K562 (cell line): ENCODE results near the gene TRNAU1AP. TPM values are rescaled to one million over a fixed set of nuclear protein-coding genes. Genes with fewer than 3 reads are reported as not detected.
A peak's percentile ranks its signal among the peaks of the same experiment; 100 is the strongest.

ENCODE experiments used
- CBX5 ChIP-seq: IDR thresholded peaks from 2 replicates; pipeline ENCODE4 v1.6.1; 2014; ENCODE audit warnings: low read depth, borderline replicate concordance
- ETV5 ChIP-seq: sonication (generic); formaldehyde crosslinking; IDR thresholded peaks from 2 replicates; pipeline ENCODE4 v1.4.0; 2020; ENCODE audit warnings: low read depth, mild to moderate bottlenecking, missing genetic modification reagents
- FIP1L1 ChIP-seq: fragments of 200-400 bp; formaldehyde crosslinking; IDR thresholded peaks from 2 replicates; pipeline ENCODE4 v1.6.1; 2018; ENCODE audit warnings: mild to moderate bottlenecking, low read depth, low read length; ENCODE audit not compliant: poor library complexity, severe bottlenecking
- KLF10 ChIP-seq: fragments of 250-450 bp; sonication (Bioruptor Pico); IDR thresholded peaks from 2 replicates; pipeline ENCODE4 v1.6.1; 2021; ENCODE audit warnings: matching md5 sums
- NR2F6 ChIP-seq: fragments of 450-650 bp; formaldehyde crosslinking; IDR thresholded peaks from 2 replicates; pipeline ENCODE4 v1.4.0; 2020; ENCODE audit warnings: mild to moderate bottlenecking
- PHB2 ChIP-seq: fragments of 450-650 bp; IDR thresholded peaks from 2 replicates; pipeline ENCODE4 v1.6.1; 2017; ENCODE audit warnings: low read depth
- RFX1 ChIP-seq: fragments of 450-650 bp; IDR thresholded peaks from 2 replicates; pipeline ENCODE4 v1.6.1; 2016; ENCODE audit warnings: mild to moderate bottlenecking, moderate library complexity
- SIN3B ChIP-seq: fragments of 450-650 bp; IDR thresholded peaks from 2 replicates; pipeline ENCODE4 v1.6.1; 2017; ENCODE audit warnings: low read depth, mild to moderate bottlenecking, moderate library complexity
- SMARCA4 ChIP-seq: fragments of 450-650 bp; IDR thresholded peaks from 2 replicates; pipeline ENCODE4 v1.6.1; 2016
- TAL1 ChIP-seq: fragments of 450-650 bp; IDR thresholded peaks from 2 replicates; pipeline ENCODE4 v1.6.1; 2016; ENCODE audit warnings: mild to moderate bottlenecking
- TCFL5 ChIP-seq: fragments of 250-450 bp; sonication (Bioruptor Pico); conservative IDR thresholded peaks from 2 replicates; pipeline ENCODE4 v1.6.1; 2021; ENCODE audit warnings: mild to moderate bottlenecking, moderate library complexity, matching md5 sums
- XRCC5 ChIP-seq: fragments of 200-400 bp; formaldehyde crosslinking; IDR thresholded peaks from 2 replicates; pipeline ENCODE4 v1.6.1; 2017; ENCODE audit warnings: low read depth, mild to moderate bottlenecking, low read length
- ZBTB1 ChIP-seq: sonication (generic); formaldehyde crosslinking; IDR thresholded peaks from 2 replicates; pipeline ENCODE4 v1.8.1; 2023; ENCODE audit warnings: missing genetic modification reagents, low read depth, mild to moderate bottlenecking, borderline replicate concordance
- ZKSCAN3 ChIP-seq: fragments of 250-450 bp; sonication (Bioruptor Pico); IDR thresholded peaks from 2 replicates; pipeline ENCODE4 v1.4.0; 2020
- ZNF143 ChIP-seq: sonication (generic); formaldehyde crosslinking; IDR thresholded peaks from 2 replicates; pipeline ENCODE4 v1.9.0; 2022; ENCODE audit warnings: mild to moderate bottlenecking, missing genetic modification reagents
- ZNF583 ChIP-seq: fragments of 250-450 bp; sonication (Bioruptor Pico); IDR thresholded peaks from 2 replicates; pipeline ENCODE4 v1.4.0; 2020
- ZNF696 ChIP-seq: fragments of 250-450 bp; sonication (Bioruptor Pico); conservative IDR thresholded peaks from 2 replicates; pipeline ENCODE4 v1.4.0; 2020; ENCODE audit warnings: mild to moderate bottlenecking, moderate library complexity
- ZSCAN29 ChIP-seq: fragments of 450-650 bp; IDR thresholded peaks from 2 replicates; pipeline ENCODE4 v1.6.1; 2017
- polyA plus RNA-seq, 8 experiments: library from polyadenylated mRNA; depleted of rRNA in 4 of 8; stranded (reverse) in 5 of 8; unstranded in 3 of 8; fragments of >200 nt; fragmentation: Nextera tagmentation in 2 of 8; fragmentation: Illumina TruSeq in 1 of 8; extraction: Ambion mirVana in 2 of 8; extraction: Trizol in 1 of 8; gene quantifications; 2 replicates each; pipeline versions ENCODE4 v1.2.1 to v1.2.3, GENCODE V29; 2011 to 2014; ENCODE audit warnings: inconsistent platforms in 1 of 8, missing spikeins in 1 of 8
- total RNA-seq, 7 experiments: library from RNA; depleted of rRNA in 6 of 7; stranded (reverse); fragments of >200 nt in 6 of 7; fragmentation: Illumina TruSeq in 2 of 7; extraction: Trizol in 2 of 7; gene quantifications; 2 replicates each; pipeline versions ENCODE4 v1.2.1 to v1.2.3, GENCODE V29; 2011 to 2021; ENCODE audit warnings: low replicate concordance in 1 of 7
- TF ChIP-seq, protein P1 (sequence below): fragments of 250-450 bp; sonication (Bioruptor Pico); IDR thresholded peaks from 2 replicates; pipeline ENCODE4 v1.5.0; 2021
- TF ChIP-seq, protein P2 (sequence below): fragments of 250-450 bp; sonication (Bioruptor Pico); IDR thresholded peaks from 2 replicates; pipeline ENCODE4 v1.5.0; 2021; ENCODE audit warnings: mild to moderate bottlenecking, borderline replicate concordance
- TF ChIP-seq, protein P3 (sequence below): fragments of 450-650 bp; formaldehyde crosslinking; IDR thresholded peaks from 2 replicates; pipeline ENCODE4 v1.4.0; 2020; ENCODE audit warnings: mild to moderate bottlenecking, moderate library complexity
- TF ChIP-seq, protein P4 (sequence below): sonication (generic); formaldehyde crosslinking; IDR thresholded peaks from 2 replicates; pipeline ENCODE4 v1.8.0; 2022; ENCODE audit warnings: missing genetic modification reagents, mild to moderate bottlenecking, borderline replicate concordance

TRNAU1AP gene
- total and polyA plus RNA-seq, 9 of the 15 experiments (the other 6 are each of a cell fraction or from before 2014, with no cell fraction given): 34.9 to 110 (median 46.3) TPM

DNA sequence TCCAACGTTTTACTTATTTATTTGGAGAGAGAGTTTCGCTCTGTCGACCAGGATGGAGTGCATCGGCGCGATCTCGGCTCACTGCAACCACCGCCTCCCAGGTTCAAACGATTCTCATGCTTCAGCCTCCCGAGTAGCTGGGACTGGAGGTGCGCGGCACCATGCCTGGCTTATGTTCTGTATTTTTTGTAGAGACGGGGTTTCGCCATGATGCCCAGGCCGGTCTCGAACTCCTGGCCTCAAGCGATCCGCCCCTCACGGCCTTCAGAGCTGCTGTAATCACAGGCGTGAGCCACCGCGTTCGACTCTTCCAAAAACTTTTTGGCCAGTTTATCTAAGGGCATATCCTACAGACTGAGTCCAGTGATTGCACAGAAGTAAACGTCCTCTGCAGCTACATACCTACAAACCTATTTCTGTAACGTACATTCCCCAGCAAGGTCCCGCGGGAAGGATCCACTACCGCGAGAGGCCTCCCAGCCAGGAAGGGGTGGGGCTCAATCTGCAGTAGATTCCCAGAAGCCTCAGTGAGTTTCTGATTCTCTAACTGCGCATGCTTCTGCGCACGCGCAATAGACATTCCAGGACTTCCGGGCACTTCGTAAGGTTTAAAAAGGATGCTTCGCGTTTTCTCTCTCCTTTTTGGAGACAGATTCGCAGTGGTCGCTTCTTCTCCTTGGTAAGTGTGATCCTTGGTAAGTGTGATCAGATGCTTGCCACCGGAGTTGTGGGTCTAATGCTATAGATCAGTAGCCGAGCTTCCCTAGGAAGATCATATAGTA is 47.3 kb upstream of the TRNAU1AP start, which contains the start of gene RCC1 (continued):
- TF ChIP-seq, protein P1, sequence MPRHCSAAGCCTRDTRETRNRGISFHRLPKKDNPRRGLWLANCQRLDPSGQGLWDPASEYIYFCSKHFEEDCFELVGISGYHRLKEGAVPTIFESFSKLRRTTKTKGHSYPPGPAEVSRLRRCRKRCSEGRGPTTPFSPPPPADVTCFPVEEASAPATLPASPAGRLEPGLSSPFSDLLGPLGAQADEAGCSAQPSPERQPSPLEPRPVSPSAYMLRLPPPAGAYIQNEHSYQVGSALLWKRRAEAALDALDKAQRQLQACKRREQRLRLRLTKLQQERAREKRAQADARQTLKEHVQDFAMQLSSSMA: no peak
- no peak; the same call in 1 of the 2 replicates for TF ChIP-seq ZBTB1 (CRISPR knock-in tag)
- TF ChIP-seq, protein P2, sequence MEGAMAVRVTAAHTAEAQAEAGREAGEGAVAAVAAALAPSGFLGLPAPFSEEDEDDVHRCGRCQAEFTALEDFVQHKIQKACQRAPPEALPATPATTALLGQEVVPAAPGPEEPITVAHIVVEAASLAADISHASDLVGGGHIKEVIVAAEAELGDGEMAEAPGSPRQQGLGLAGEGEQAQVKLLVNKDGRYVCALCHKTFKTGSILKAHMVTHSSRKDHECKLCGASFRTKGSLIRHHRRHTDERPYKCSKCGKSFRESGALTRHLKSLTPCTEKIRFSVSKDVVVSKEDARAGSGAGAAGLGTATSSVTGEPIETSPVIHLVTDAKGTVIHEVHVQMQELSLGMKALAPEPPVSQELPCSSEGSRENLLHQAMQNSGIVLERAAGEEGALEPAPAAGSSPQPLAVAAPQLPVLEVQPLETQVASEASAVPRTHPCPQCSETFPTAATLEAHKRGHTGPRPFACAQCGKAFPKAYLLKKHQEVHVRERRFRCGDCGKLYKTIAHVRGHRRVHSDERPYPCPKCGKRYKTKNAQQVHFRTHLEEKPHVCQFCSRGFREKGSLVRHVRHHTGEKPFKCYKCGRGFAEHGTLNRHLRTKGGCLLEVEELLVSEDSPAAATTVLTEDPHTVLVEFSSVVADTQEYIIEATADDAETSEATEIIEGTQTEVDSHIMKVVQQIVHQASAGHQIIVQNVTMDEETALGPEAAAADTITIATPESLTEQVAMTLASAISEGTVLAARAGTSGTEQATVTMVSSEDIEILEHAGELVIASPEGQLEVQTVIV (CRISPR knock-in tag): no peak
- TF ChIP-seq ZNF696 (CRISPR knock-in tag): no peak
- TF ChIP-seq KLF10: no peak
- TF ChIP-seq CBX5: no peak
- 0 out of 2 replicates have a peak, but pooled peaks have one; percentile 68 for TF ChIP-seq XRCC5
- no peak for TF ChIP-seq TCFL5 (CRISPR knock-in tag)
- peak; percentile 16; the same call in 1 of the 2 replicates for TF ChIP-seq TAL1
- TF ChIP-seq ZKSCAN3 (CRISPR knock-in tag): no peak
- TF ChIP-seq ZNF143: peak; percentile 70
- TF ChIP-seq FIP1L1: no peak
- TF ChIP-seq SIN3B: peak; percentile 55; the same call in 1 of the 2 replicates
- no peak for TF ChIP-seq RFX1
- TF ChIP-seq, protein P3, sequence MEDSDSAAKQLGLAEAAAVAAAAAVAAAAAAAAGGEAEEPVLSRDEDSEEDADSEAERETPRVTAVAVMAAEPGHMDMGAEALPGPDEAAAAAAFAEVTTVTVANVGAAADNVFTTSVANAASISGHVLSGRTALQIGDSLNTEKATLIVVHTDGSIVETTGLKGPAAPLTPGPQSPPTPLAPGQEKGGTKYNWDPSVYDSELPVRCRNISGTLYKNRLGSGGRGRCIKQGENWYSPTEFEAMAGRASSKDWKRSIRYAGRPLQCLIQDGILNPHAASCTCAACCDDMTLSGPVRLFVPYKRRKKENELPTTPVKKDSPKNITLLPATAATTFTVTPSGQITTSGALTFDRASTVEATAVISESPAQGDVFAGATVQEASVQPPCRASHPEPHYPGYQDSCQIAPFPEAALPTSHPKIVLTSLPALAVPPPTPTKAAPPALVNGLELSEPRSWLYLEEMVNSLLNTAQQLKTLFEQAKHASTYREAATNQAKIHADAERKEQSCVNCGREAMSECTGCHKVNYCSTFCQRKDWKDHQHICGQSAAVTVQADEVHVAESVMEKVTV: no peak
- TF ChIP-seq PHB2: no peak; the same call in 1 of the 2 replicates
- peak; percentile 54 for TF ChIP-seq ETV5 (CRISPR knock-in tag)
- peak; percentile 51; the same call in 1 of the 2 replicates for TF ChIP-seq ZSCAN29
- TF ChIP-seq, protein P4, sequence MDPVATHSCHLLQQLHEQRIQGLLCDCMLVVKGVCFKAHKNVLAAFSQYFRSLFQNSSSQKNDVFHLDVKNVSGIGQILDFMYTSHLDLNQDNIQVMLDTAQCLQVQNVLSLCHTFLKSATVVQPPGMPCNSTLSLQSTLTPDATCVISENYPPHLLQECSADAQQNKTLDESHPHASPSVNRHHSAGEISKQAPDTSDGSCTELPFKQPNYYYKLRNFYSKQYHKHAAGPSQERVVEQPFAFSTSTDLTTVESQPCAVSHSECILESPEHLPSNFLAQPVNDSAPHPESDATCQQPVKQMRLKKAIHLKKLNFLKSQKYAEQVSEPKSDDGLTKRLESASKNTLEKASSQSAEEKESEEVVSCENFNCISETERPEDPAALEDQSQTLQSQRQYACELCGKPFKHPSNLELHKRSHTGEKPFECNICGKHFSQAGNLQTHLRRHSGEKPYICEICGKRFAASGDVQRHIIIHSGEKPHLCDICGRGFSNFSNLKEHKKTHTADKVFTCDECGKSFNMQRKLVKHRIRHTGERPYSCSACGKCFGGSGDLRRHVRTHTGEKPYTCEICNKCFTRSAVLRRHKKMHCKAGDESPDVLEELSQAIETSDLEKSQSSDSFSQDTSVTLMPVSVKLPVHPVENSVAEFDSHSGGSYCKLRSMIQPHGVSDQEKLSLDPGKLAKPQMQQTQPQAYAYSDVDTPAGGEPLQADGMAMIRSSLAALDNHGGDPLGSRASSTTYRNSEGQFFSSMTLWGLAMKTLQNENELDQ: no peak
- 0 out of 2 replicates have a peak, but pooled peaks have one; percentile 25 for TF ChIP-seq ZNF583 (CRISPR knock-in tag)
- 0 out of 2 replicates have a peak, but pooled peaks have one; percentile 11 for TF ChIP-seq SMARCA4
- TF ChIP-seq NR2F6 (CRISPR knock-in tag): peak; percentile 28; the same call in 1 of the 2 replicates
